Measurements from ENCODE around the gene CAMKMT. TPM values are rescaled to one million over a fixed set of nuclear protein-coding genes. Genes with fewer than 3 reads are reported as not detected.

CAMKMT gene
- total RNA-seq, 4 donors from 2014 or later, result 9.8 to 33.0 (median 18.7) TPM

- no peaks in the 10 kb centered on the region for H3K36me3 ChIP-seq
- DNase-seq, result no peak
- no peaks in the 10 kb centered on the region for H3K9me3 ChIP-seq
- H3K4me3 ChIP-seq, result no peak overlapping the region
- TF ChIP-seq CTCF (IDR thresholded peaks at IDR 0.05), result no peak
- no peak for TF ChIP-seq POLR2A (IDR thresholded peaks at IDR 0.05)
- no peaks in the 10 kb centered on the region for H3K27me3 ChIP-seq
- H3K4me1 ChIP-seq, result no peaks in the 10 kb centered on the region
- H3K27ac ChIP-seq, result no peak overlapping the region
These were observed 396.8 kb downstream of the CAMKMT start for GRCh38 chr2:44758591-44758990.

GRCh38 chr2:44759823-44760222, 398.1 kb downstream of the CAMKMT start:
- no peak for TF ChIP-seq CTCF (IDR thresholded peaks at IDR 0.05)
- TF ChIP-seq POLR2A (IDR thresholded peaks at IDR 0.05), result no peak
- Histone ChIP-seq H3K4me3 (no peak overlapping the region), H3K27ac (no peak overlapping the region), H3K27me3 (no peaks in the 10 kb centered on the region), H3K4me1 (no peaks in the 10 kb centered on the region), H3K9me3 (no peaks in the 10 kb centered on the region), H3K36me3 (no peaks in the 10 kb centered on the region)
- DNase-seq, result no peak

- no peak for DNase-seq
- H3K27ac ChIP-seq, result no peak overlapping the region
- TF ChIP-seq POLR2A (IDR thresholded peaks at IDR 0.05), result no peak
- TF ChIP-seq CTCF (IDR thresholded peaks at IDR 0.05), result no peak
- no peaks in the 10 kb centered on the region for H3K27me3 ChIP-seq
- no peaks in the 10 kb centered on the region for H3K9me3 ChIP-seq
- H3K4me3 ChIP-seq, result no peak overlapping the region
- H3K36me3 ChIP-seq, result no peaks in the 10 kb centered on the region
- no peaks in the 10 kb centered on the region for H3K4me1 ChIP-seq
These were observed 401.6 kb downstream of the CAMKMT start for GRCh38 chr2:44763275-44763782.

- Histone ChIP-seq H3K36me3 (no peaks in the 10 kb centered on the region), H3K4me3 (no peak overlapping the region), H3K4me1 (no peaks in the 10 kb centered on the region), H3K27me3 (no peaks in the 10 kb centered on the region), H3K27ac (no peak overlapping the region), H3K9me3 (no peaks in the 10 kb centered on the region)
- DNase-seq, result no peak
- no peak for TF ChIP-seq CTCF (IDR thresholded peaks at IDR 0.05)
- no peak for TF ChIP-seq POLR2A (IDR thresholded peaks at IDR 0.05)
These were observed 404.5 kb downstream of the CAMKMT start for GRCh38 chr2:44766220-44766619.

- no peak overlapping the region for H3K4me3 ChIP-seq
- H3K27me3 ChIP-seq, result no peaks in the 10 kb centered on the region
- H3K4me1 ChIP-seq, result no peaks in the 10 kb centered on the region
- DNase-seq, result no peak
- no peaks in the 10 kb centered on the region for H3K36me3 ChIP-seq
- H3K27ac ChIP-seq, result no peak overlapping the region
- TF ChIP-seq CTCF (IDR thresholded peaks at IDR 0.05) (no peak), POLR2A (IDR thresholded peaks at IDR 0.05) (no peak)
- no peaks in the 10 kb centered on the region for H3K9me3 ChIP-seq
These were observed 405.0 kb downstream of the CAMKMT start for GRCh38 chr2:44766777-44767176.

GRCh38 chr2:44767691-44768090, 405.9 kb downstream of the CAMKMT start:
- H3K4me1 ChIP-seq, result no peaks in the 10 kb centered on the region
- no peaks in the 10 kb centered on the region for H3K36me3 ChIP-seq
- H3K27ac ChIP-seq, result no peak overlapping the region
- no peak for DNase-seq
- no peak overlapping the region for H3K4me3 ChIP-seq
- H3K27me3 ChIP-seq, result no peaks in the 10 kb centered on the region
- H3K9me3 ChIP-seq, result no peaks in the 10 kb centered on the region
- TF ChIP-seq POLR2A (IDR thresholded peaks at IDR 0.05), result no peak
- TF ChIP-seq CTCF (IDR thresholded peaks at IDR 0.05), result no peak

All from Peyer's patch (tissue), 4 donors.